ENCODE measurements around the gene B3GNT5.

Gene B3GNT5

GRCh38 chr3:183291497-183292031 is 38.5 kb downstream of the B3GNT5 start:
- DNase-seq (ENCODE audit: low spot score) = no peak

GRCh38 chr3:183293966-183294365 is 40.9 kb downstream of the B3GNT5 start:
- DNase-seq (ENCODE audit: low spot score) = no peak

- DNase-seq (ENCODE audit: low spot score) = peak; percentile 40
Observed at GRCh38 chr3:183295211-183295610, 42.2 kb downstream of the B3GNT5 start.

GRCh38 chr3:183296944-183297343 is 43.9 kb downstream of the B3GNT5 start:
- no peak for DNase-seq (ENCODE audit: low spot score)

GRCh38 chr3:183298701-183299153 is 45.7 kb downstream of the B3GNT5 start:
- peak; percentile 63 for DNase-seq (ENCODE audit: low spot score)

- no peak for DNase-seq (ENCODE audit: low spot score)
Observed at GRCh38 chr3:183299976-183300375, 46.9 kb downstream of the B3GNT5 start.

- no peak for DNase-seq (ENCODE audit: low spot score)
Observed at GRCh38 chr3:183300996-183301562, 48.0 kb downstream of the B3GNT5 start.

GRCh38 chr3:183301937-183302580 is 49.0 kb downstream of the B3GNT5 start:
- no peak for DNase-seq (ENCODE audit: low spot score)

- no peak for DNase-seq (ENCODE audit: low spot score)
Observed at GRCh38 chr3:183303690-183304089, 50.6 kb downstream of the B3GNT5 start.

- DNase-seq (ENCODE audit: low spot score) = peak; percentile 18
Observed at GRCh38 chr3:183306798-183307671, 54.0 kb downstream of the B3GNT5 start.

GRCh38 chr3:183307749-183308148 is 54.7 kb downstream of the B3GNT5 start:
- DNase-seq (ENCODE audit: low spot score) = no peak

- DNase-seq (ENCODE audit: low spot score) = no peak
Observed at GRCh38 chr3:183308751-183309150, 55.7 kb downstream of the B3GNT5 start.

- DNase-seq (ENCODE audit: low spot score) = no peak
Observed at GRCh38 chr3:183309276-183309675, 56.2 kb downstream of the B3GNT5 start.

- DNase-seq (ENCODE audit: low spot score) = no peak
Observed at GRCh38 chr3:183310936-183311335, 57.9 kb downstream of the B3GNT5 start.

- no peak for DNase-seq (ENCODE audit: low spot score)
Observed at GRCh38 chr3:183312433-183312832, 59.4 kb downstream of the B3GNT5 start.

- no peak for DNase-seq (ENCODE audit: low spot score)
Observed at GRCh38 chr3:183313351-183313750, 60.3 kb downstream of the B3GNT5 start.

- no peak for DNase-seq (ENCODE audit: low spot score)
Observed at GRCh38 chr3:183313764-183314163, 60.7 kb downstream of the B3GNT5 start.

GRCh38 chr3:183315739-183316138 is 62.7 kb downstream of the B3GNT5 start:
- DNase-seq (ENCODE audit: low spot score) = no peak

- DNase-seq (ENCODE audit: low spot score) = no peak
Observed at GRCh38 chr3:183317271-183317670, 64.2 kb downstream of the B3GNT5 start.

GRCh38 chr3:183317886-183318865 is 65.1 kb downstream of the B3GNT5 start:
- no peak for DNase-seq (ENCODE audit: low spot score)

GRCh38 chr3:183318877-183319276 is 65.8 kb downstream of the B3GNT5 start:
- no peak for DNase-seq (ENCODE audit: low spot score)

Data from AG08396 (cell line).